Skeletal muscle tissue (tissue), 4 donors: Measurements from ENCODE around the gene TCEAL7. TPM values are rescaled to one million over a fixed set of nuclear protein-coding genes. Genes with fewer than 3 reads are reported as not detected.
"Not testable (repeated sequence)": the region's sequence is repeated elsewhere in the genome, so short reads cannot be mapped to it uniquely, and the experiment has no call there.

Experiments used
- H3K27ac ChIP-seq: one replicate; pipeline ENCODE4 v1.7.0; 2013; ENCODE audit warnings: mild to moderate bottlenecking, low read depth, low read length, inconsistent platforms
- H3K27me3 ChIP-seq, 3 donors: one replicate each; pipeline ENCODE4 v1.7.0; 2013; ENCODE audit warnings: low read length in 3 of 3; ENCODE audit not compliant: control insufficient read depth in 3 of 3, insufficient read depth in 3 of 3
- H3K36me3 ChIP-seq, 3 donors: one replicate each; pipeline ENCODE4 v1.7.0; 2013; ENCODE audit warnings: low read length in 3 of 3; ENCODE audit not compliant: control insufficient read depth in 3 of 3, insufficient read depth in 3 of 3
- H3K4me1 ChIP-seq, 3 donors: one replicate each; pipeline ENCODE4 v1.7.0; 2013; ENCODE audit warnings: low read length in 3 of 3, mild to moderate bottlenecking in 3 of 3; ENCODE audit not compliant: control insufficient read depth in 3 of 3, insufficient read depth in 3 of 3
- H3K4me3 ChIP-seq, 3 donors: one replicate each; pipeline ENCODE4 v1.7.0; 2013; ENCODE audit warnings: low read length in 3 of 3
- H3K9ac ChIP-seq, 3 donors: one replicate each; pipeline ENCODE4 v1.7.0; 2013; ENCODE audit warnings: low read length in 3 of 3, mild to moderate bottlenecking in 3 of 3, moderate library complexity in 2 of 3, low read depth in 1 of 3
- H3K9me3 ChIP-seq, 3 donors: one replicate each; pipeline ENCODE4 v1.7.0; 2013; ENCODE audit warnings: low read length in 3 of 3; ENCODE audit not compliant: control insufficient read depth in 3 of 3
- total RNA-seq: library from RNA; depleted of rRNA; stranded (reverse); fragments of >200 nt; gene quantifications from one replicate; pipeline ENCODE4 v1.2.3, GENCODE V29; 2014
- donor health status: Osteomylitis.

The TCEAL7 gene
- total RNA-seq, 1 donor from 2014 or later = 112 TPM

DNA sequence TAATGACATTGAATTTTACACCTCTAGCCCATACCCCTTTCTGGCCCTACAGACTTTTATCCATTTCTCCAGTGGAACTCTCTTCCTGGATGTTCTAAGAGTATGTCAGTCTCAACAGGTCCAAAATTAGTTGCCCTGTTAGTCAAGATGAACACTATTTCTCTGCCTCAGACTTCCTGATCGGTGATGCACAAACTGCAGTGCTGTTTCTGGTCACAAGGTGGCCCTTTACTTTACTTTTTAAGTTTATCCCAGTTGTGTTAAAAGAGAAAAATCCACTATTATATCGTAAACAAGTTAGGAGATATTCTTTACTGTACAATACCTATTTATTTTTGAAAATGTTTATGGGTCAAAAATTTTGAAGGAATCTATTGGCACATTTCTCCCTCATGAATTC is 13.1 kb downstream of the TCEAL7 start:
- Histone ChIP-seq H3K9me3 (no peaks in the 10 kb centered on the region), H3K9ac (no peak overlapping the region), H3K27ac (no peak overlapping the region), H3K27me3 (peaks cover 0 to 8% (median 0%) of the 10 kb centered on the region in 3 donors), H3K4me1 (no peaks in the 10 kb centered on the region), H3K4me3 (no peak overlapping the region), H3K36me3 (no peaks in the 10 kb centered on the region)

DNA sequence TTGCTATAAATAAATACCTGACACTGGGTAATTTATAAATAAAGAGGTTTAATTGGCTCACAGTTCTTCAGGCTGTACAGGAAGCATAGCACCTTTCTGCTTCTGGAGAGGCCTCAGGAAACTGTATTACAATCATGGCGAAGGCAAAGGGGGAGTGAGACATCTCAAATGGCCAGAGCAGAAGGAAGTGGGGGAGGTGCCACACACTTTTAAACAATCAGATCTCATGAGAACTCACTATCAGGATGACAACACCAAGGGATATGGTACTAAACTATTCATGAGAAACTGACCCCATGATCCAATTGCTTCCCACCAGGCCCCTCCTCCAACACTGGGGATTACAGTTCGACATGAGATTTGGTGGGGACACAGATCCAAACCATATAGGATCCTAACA is 14.6 kb downstream of the TCEAL7 start:
- peaks cover 0 to 1% (median 0%) of the 10 kb centered on the region in 3 donors for H3K27me3 ChIP-seq
- no peak overlapping the region for H3K9ac ChIP-seq
- H3K4me3 ChIP-seq = no peak overlapping the region
- no peaks in the 10 kb centered on the region for H3K4me1 ChIP-seq
- H3K9me3 ChIP-seq = no peaks in the 10 kb centered on the region
- H3K36me3 ChIP-seq = no peaks in the 10 kb centered on the region
- no peak overlapping the region for H3K27ac ChIP-seq

DNA sequence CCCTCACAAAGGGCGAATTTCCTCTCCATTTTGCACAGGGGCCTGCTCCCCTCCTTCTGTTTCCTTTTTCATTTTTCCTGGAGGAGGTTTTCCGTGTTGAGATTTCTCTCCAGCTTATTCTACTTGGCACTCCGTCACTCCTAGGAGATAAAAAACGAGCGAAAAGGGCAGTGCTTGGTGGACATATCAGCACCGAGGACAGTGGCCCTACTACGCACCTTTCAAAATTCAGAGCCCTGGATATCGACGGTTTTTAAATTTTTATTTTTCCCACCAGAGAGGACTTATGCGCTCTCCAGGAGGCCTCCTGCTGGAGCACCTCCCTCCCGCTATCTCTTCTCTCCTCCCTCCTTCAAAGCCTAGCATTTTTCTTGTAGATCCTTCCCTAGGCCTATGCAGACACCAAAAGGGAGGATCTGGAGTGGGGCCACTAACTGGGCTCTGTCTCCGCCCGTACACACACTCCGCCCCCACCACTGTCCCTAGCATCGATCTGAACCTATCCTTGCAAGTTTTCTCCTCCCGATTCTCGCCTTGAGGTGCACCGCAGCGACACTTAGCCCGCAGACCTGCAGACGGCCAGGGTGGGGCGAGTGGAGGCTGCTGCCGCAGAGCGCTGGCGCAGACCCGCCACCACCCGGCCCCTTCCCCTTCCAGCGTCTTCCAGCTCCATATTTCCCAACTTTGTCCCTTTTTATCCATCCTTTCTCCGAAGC is 17.8 kb downstream of the TCEAL7 start:
- Histone ChIP-seq H3K4me1 (no peaks in the 10 kb centered on the region), H3K9ac (no peak overlapping the region), H3K36me3 (no peaks in the 10 kb centered on the region), H3K27ac (no peak overlapping the region), H3K4me3 (no peak overlapping the region), H3K27me3 (no peaks in the 10 kb centered on the region), H3K9me3 (no peaks in the 10 kb centered on the region)

DNA sequence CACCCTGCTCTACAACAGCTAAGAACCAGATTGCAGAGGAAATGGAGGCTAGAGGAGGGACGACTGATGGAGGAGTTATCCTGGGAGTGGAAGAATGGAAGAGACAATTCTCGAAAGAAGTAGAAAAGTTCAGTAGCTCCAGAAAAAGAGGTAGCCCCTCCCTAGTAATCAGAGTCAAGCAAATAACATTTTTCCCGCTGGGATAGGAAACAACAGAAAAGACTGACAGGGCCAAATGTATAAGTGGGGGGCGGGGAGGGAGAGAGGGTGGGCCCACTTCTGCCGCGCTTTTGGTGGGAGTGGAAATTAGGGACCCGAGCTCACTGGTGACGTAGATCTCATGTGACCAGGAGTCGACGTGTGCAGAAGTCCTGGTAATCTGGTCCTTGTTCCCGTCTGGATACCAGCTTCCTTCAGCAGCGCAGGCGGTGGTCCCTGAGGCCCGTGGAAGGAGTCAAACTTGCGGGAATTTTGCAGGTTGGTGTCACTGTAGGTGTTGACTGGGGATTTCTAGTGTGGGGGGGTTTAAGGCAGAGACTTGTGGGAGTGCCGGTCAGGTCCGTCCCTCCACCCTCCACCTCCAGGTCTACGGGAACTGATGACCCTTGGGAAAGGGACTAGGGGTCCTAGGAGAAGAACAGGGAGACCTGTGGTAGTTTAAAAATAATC is 26.2 kb downstream of the TCEAL7 start, which contains the start of gene TCEAL9:
TSS of gene TCEAL9 (plus strand) at position 377 of the 669 bp plus-strand sequence. CDS start 1,179 bp downstream, outside the sequence.
- Histone ChIP-seq H3K27ac (peak within 1 kb of the TSS; percentile 70), H3K9me3 (no peaks in the 10 kb centered on the region), H3K27me3 (no peaks in the 10 kb centered on the region), H3K4me1 (no peaks in the 10 kb centered on the region), H3K4me3 (peak within 1 kb of the TSS; percentile 56 to 86 (median 78)), H3K36me3 (no peaks in the 10 kb centered on the region), H3K9ac (peak within 1 kb of the TSS; percentile 76 to 85 (median 83))

DNA sequence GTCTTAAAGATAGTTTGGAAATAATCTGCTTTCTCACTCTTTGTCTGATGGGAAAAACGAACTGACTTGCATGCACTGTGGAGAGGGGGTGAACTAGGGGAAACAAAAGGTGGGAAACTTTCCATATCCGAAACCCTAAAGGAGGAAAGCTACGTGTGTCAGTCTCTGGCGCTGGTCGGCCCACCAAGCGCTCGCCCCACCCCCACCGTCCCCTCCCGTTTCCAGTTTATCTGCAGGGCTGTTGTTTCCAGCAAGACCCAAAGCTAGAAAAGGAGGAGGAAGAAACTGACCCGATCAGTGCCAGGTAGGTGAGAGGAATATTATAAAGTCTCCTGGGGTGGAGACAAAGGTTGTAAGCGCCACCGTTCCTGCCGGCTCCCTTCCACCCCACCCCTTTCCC is 26.8 kb downstream of the TCEAL7 start:
- Histone ChIP-seq H3K36me3 (no peaks in the 10 kb centered on the region), H3K4me3 (peak overlapping the region; percentile 56 to 86 (median 78))

DNA sequence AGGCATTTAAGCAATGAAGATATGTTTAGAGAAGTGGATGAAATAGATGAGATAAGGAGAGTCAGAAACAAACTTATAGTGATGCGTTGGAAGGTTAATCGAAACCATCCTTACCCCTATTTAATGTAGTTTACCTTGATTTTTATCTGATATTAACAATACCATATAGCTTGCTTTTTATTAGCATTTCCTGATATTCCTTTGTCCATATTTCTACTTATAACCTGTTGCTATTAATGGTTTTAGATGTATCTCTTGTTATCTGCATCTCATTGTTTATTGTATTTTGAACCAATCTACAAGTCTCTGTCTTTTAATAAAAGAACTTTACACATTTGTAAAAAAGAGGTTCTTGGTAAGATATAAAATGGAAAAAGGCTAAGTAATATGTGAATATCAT is 27.8 kb downstream of the TCEAL7 start:
- no peak overlapping the region for H3K4me3 ChIP-seq
- no peaks in the 10 kb centered on the region for H3K36me3 ChIP-seq
- no peaks in the 10 kb centered on the region for H3K9me3 ChIP-seq
- H3K9ac ChIP-seq = no peak overlapping the region
- no peaks in the 10 kb centered on the region for H3K27me3 ChIP-seq
- no peaks in the 10 kb centered on the region for H3K4me1 ChIP-seq
- no peak overlapping the region for H3K27ac ChIP-seq

More for the DNA sequence above, 26.8 kb downstream of the TCEAL7 start:
- Histone ChIP-seq H3K27me3 (no peaks in the 10 kb centered on the region), H3K9ac (peak overlapping the region; percentile 76 to 85 (median 83)), H3K9me3 (no peaks in the 10 kb centered on the region), H3K4me1 (no peaks in the 10 kb centered on the region), H3K27ac (peak overlapping the region; percentile 70)

DNA sequence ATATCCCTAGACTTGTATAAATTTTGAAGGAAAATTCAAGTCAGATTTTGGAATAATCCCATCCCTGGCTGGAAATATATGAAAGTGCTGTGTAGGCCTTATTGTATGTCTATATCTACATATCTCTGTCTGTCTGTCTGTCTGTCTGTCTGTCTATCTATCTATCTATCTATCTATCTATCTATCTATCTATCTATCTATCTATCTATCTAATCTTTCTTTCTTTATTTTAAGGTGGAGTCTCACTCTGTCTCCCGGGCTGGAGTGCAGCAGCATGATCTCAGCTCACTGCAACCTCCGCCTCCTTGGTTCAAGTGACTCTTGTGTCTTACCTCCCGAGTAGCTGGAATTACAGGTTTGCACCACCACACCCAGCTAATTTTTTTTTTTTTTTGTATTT is 29.6 kb downstream of the TCEAL7 start:
- not testable (repeated sequence) for H3K4me1 ChIP-seq, H3K27ac ChIP-seq, H3K9me3 ChIP-seq, H3K36me3 ChIP-seq, H3K9ac ChIP-seq, H3K27me3 ChIP-seq, H3K4me3 ChIP-seq

DNA sequence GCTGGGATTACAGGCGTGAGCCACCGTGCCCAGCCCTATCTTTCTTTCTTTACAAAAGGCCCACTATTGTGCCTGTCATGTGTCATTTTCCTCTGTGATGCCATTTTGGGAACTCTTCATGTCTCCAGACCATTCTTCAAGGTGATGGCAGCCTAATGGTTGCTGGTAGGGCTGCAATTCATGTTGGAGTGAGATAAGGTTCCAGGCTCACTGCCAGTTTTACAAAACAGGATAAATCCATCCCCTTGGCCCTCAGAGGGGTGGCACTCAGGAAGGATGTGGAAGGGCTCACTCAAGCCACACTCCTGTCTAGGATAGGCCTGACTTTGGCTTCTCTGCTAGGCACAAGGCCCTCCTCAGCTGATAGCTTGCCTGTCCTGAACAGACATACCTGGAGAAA is 30.1 kb downstream of the TCEAL7 start:
- H3K4me1 ChIP-seq = no peaks in the 10 kb centered on the region
- H3K36me3 ChIP-seq = no peaks in the 10 kb centered on the region
- H3K4me3 ChIP-seq = no peak overlapping the region
- H3K27ac ChIP-seq = no peak overlapping the region
- no peak overlapping the region for H3K9ac ChIP-seq
- H3K27me3 ChIP-seq = no peaks in the 10 kb centered on the region
- H3K9me3 ChIP-seq = no peaks in the 10 kb centered on the region

DNA sequence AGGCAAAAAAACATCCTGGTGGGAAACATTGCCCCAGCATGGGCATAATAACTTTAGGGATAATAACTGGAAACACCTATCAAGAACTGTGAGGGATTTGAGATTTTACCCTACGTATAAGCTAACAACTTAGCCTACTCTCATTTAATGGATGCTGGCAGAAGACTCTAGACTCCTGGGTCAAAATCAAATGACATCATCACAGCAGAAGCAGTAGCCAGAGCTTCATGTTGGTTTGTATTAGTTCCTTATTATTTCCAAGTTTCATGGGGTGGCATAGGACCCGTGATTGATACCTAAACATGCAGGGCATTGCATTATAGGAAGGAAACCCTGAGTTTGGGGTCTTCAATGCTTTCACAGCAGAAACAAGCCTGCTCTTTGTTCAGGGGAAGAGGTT is 30.9 kb downstream of the TCEAL7 start:
- Histone ChIP-seq H3K4me3 (no peak overlapping the region), H3K27ac (no peak overlapping the region), H3K9me3 (no peaks in the 10 kb centered on the region), H3K4me1 (no peaks in the 10 kb centered on the region), H3K27me3 (no peaks in the 10 kb centered on the region), H3K36me3 (no peaks in the 10 kb centered on the region), H3K9ac (no peak overlapping the region)

DNA sequence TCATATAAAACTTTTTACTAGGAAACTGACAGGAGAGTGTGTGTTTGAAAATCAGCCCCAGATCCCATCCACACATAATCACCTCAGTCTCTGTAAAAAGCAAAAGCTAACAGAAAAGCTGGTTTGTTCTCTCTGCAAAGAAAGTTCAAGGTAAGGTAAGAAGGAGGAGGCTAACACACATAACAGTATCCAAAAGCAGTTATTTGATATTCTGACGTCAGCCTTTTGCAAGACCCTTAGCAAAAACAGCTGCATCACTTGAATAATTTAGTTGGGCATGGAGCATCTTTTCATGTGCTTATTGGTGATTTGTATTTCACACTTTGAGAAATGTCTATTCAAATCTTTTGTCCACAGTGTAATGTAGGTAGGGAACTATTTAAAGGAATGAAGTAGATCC is 31.8 kb downstream of the TCEAL7 start:
- H3K36me3 ChIP-seq = no peaks in the 10 kb centered on the region
- no peaks in the 10 kb centered on the region for H3K27me3 ChIP-seq

More for the DNA sequence above, 31.8 kb downstream of the TCEAL7 start:
- Histone ChIP-seq H3K9me3 (no peaks in the 10 kb centered on the region), H3K4me3 (no peak overlapping the region), H3K27ac (no peak overlapping the region), H3K9ac (no peak overlapping the region), H3K4me1 (no peaks in the 10 kb centered on the region)
